ENCODE measurements around the gene ARL2.

The ARL2 gene

GRCh38 chr11:65043881-65044501 lies 30.0 kb downstream of the ARL2 start:
- Histone ChIP-seq H3K4me3 (no peak overlapping the region), H3K27ac (no peak overlapping the region), H3K9ac (ENCODE audit: insufficient read length) (no peak overlapping the region), H3K9me3 (ENCODE audit: low read depth, low read length) (no peaks in the 10 kb centered on the region), H3K36me3 (ENCODE audit: insufficient read depth, low read length) (peaks cover 13% of the 10 kb centered on the region)
- TF ChIP-seq EZH2 (IDR thresholded peaks at IDR 0.05) (no peak), POLR2AphosphoS5 (IDR thresholded peaks at IDR 0.05; ENCODE audit: borderline replicate concordance, low read depth, low read length) (no peak)
- no peak for DNase-seq (ENCODE audit: low read depth, low spot score)

- no peak overlapping the region for H3K27ac ChIP-seq
- H3K36me3 ChIP-seq (ENCODE audit: insufficient read depth, low read length) = peaks cover 13% of the 10 kb centered on the region
- no peak overlapping the region for H3K4me3 ChIP-seq
- no peak for DNase-seq (ENCODE audit: low read depth, low spot score)
- H3K9ac ChIP-seq (ENCODE audit: insufficient read length) = no peak overlapping the region
- no peaks in the 10 kb centered on the region for H3K9me3 ChIP-seq (ENCODE audit: low read depth, low read length)
- TF ChIP-seq EZH2 (IDR thresholded peaks at IDR 0.05) = no peak
- TF ChIP-seq FOXP2 (optimal IDR thresholded peaks at IDR 0.05; ENCODE audit: control extremely low read depth, extremely low read length, insufficient read depth) = no peak
- TF ChIP-seq POLR2AphosphoS5 (IDR thresholded peaks at IDR 0.05; ENCODE audit: borderline replicate concordance, low read depth, low read length) = no peak
Observed at GRCh38 chr11:65045061-65045460, 31.1 kb downstream of the ARL2 start.

GRCh38 chr11:65045728-65046127 lies 31.8 kb downstream of the ARL2 start:
- Histone ChIP-seq H3K9me3 (ENCODE audit: low read depth, low read length) (no peaks in the 10 kb centered on the region), H3K36me3 (ENCODE audit: insufficient read depth, low read length) (peaks cover 13% of the 10 kb centered on the region), H3K9ac (ENCODE audit: insufficient read length) (no peak overlapping the region), H3K4me3 (no peak overlapping the region), H3K27ac (no peak overlapping the region)
- no peak for DNase-seq (ENCODE audit: low read depth, low spot score)
- TF ChIP-seq FOXP2 (optimal IDR thresholded peaks at IDR 0.05; ENCODE audit: control extremely low read depth, extremely low read length, insufficient read depth) (no peak), EZH2 (IDR thresholded peaks at IDR 0.05) (no peak), POLR2AphosphoS5 (IDR thresholded peaks at IDR 0.05; ENCODE audit: borderline replicate concordance, low read depth, low read length) (no peak)

- no peak for DNase-seq (ENCODE audit: low read depth, low spot score)
- peaks cover 13% of the 10 kb centered on the region for H3K36me3 ChIP-seq (ENCODE audit: insufficient read depth, low read length)
- TF ChIP-seq EZH2 (IDR thresholded peaks at IDR 0.05) = no peak
- TF ChIP-seq POLR2AphosphoS5 (IDR thresholded peaks at IDR 0.05; ENCODE audit: borderline replicate concordance, low read depth, low read length) = no peak
- TF ChIP-seq FOXP2 (optimal IDR thresholded peaks at IDR 0.05; ENCODE audit: control extremely low read depth, extremely low read length, insufficient read depth) = no peak
- H3K4me3 ChIP-seq = no peak overlapping the region
- no peak overlapping the region for H3K27ac ChIP-seq
- H3K9me3 ChIP-seq (ENCODE audit: low read depth, low read length) = no peaks in the 10 kb centered on the region
- no peak overlapping the region for H3K9ac ChIP-seq (ENCODE audit: insufficient read length)
Observed at GRCh38 chr11:65047581-65048422, 33.8 kb downstream of the ARL2 start.

- Histone ChIP-seq H3K4me3 (no peak overlapping the region), H3K27ac (no peak overlapping the region), H3K36me3 (ENCODE audit: insufficient read depth, low read length) (no peaks in the 10 kb centered on the region), H3K9me3 (ENCODE audit: low read depth, low read length) (no peaks in the 10 kb centered on the region), H3K9ac (ENCODE audit: insufficient read length) (no peak overlapping the region)
- TF ChIP-seq EZH2 (IDR thresholded peaks at IDR 0.05) = no peak
- no peak for TF ChIP-seq POLR2AphosphoS5 (IDR thresholded peaks at IDR 0.05; ENCODE audit: borderline replicate concordance, low read depth, low read length)
- TF ChIP-seq FOXP2 (optimal IDR thresholded peaks at IDR 0.05; ENCODE audit: control extremely low read depth, extremely low read length, insufficient read depth) = no peak
- no peak for DNase-seq (ENCODE audit: low read depth, low spot score)
Observed at GRCh38 chr11:65051398-65051858, 37.5 kb downstream of the ARL2 start.

GRCh38 chr11:65053827-65054508 lies 40.0 kb downstream of the ARL2 start:
- TF ChIP-seq FOXP2 (optimal IDR thresholded peaks at IDR 0.05; ENCODE audit: control extremely low read depth, extremely low read length, insufficient read depth) = no peak
- TF ChIP-seq EZH2 (IDR thresholded peaks at IDR 0.05) = no peak
- no peak for TF ChIP-seq POLR2AphosphoS5 (IDR thresholded peaks at IDR 0.05; ENCODE audit: borderline replicate concordance, low read depth, low read length)
- H3K9me3 ChIP-seq (ENCODE audit: low read depth, low read length) = no peaks in the 10 kb centered on the region
- H3K27ac ChIP-seq = no peak overlapping the region
- no peak overlapping the region for H3K4me3 ChIP-seq
- H3K9ac ChIP-seq (ENCODE audit: insufficient read length) = no peak overlapping the region
- no peak for DNase-seq (ENCODE audit: low read depth, low spot score)
- H3K36me3 ChIP-seq (ENCODE audit: insufficient read depth, low read length) = no peaks in the 10 kb centered on the region

GRCh38 chr11:65055538-65055937 lies 41.6 kb downstream of the ARL2 start:
- Histone ChIP-seq H3K27ac (no peak overlapping the region), H3K9ac (ENCODE audit: insufficient read length) (no peak overlapping the region), H3K36me3 (ENCODE audit: insufficient read depth, low read length) (no peaks in the 10 kb centered on the region), H3K4me3 (no peak overlapping the region), H3K9me3 (ENCODE audit: low read depth, low read length) (no peaks in the 10 kb centered on the region)
- DNase-seq (ENCODE audit: low read depth, low spot score) = no peak
- TF ChIP-seq POLR2AphosphoS5 (IDR thresholded peaks at IDR 0.05; ENCODE audit: borderline replicate concordance, low read depth, low read length) (no peak), FOXP2 (optimal IDR thresholded peaks at IDR 0.05; ENCODE audit: control extremely low read depth, extremely low read length, insufficient read depth) (no peak)

- Histone ChIP-seq H3K27ac (no peak overlapping the region), H3K9ac (ENCODE audit: insufficient read length) (no peak overlapping the region), H3K4me3 (no peak overlapping the region), H3K9me3 (ENCODE audit: low read depth, low read length) (no peaks in the 10 kb centered on the region), H3K36me3 (ENCODE audit: insufficient read depth, low read length) (no peaks in the 10 kb centered on the region)
- no peak for TF ChIP-seq POLR2AphosphoS5 (IDR thresholded peaks at IDR 0.05; ENCODE audit: borderline replicate concordance, low read depth, low read length)
- no peak for TF ChIP-seq EZH2 (IDR thresholded peaks at IDR 0.05)
- TF ChIP-seq FOXP2 (optimal IDR thresholded peaks at IDR 0.05; ENCODE audit: control extremely low read depth, extremely low read length, insufficient read depth) = no peak
- no peak for DNase-seq (ENCODE audit: low read depth, low spot score)
Observed at GRCh38 chr11:65056999-65057398, 43.0 kb downstream of the ARL2 start.

Data from SK-N-MC (cell line).